ENCODE measurements around the gene POFUT1. TPM values are rescaled to one million over a fixed set of nuclear protein-coding genes. Genes with fewer than 3 reads are reported as not detected.
"Not testable (repeated sequence)": the region's sequence is repeated elsewhere in the genome, so short reads cannot be mapped to it uniquely, and the experiment has no call there.

Gene POFUT1
- total and polyA plus RNA-seq, 4 donors, result 10.6 to 35.2 (median 23.1) TPM

- no peaks in the 10 kb centered on the region for H3K36me3 ChIP-seq (ENCODE audit: control insufficient read depth in 1 of 2, insufficient read depth in 2 of 2, low read length in 1 of 2)
- H3K9me3 ChIP-seq (ENCODE audit: control insufficient read depth, low read length), result no peaks in the 10 kb centered on the region
- H3K4me1 ChIP-seq (ENCODE audit: control insufficient read depth in 1 of 2, insufficient read depth in 2 of 2, low read length in 2 of 2), result no peaks in the 10 kb centered on the region
- ATAC-seq (ENCODE audit: low FRiP score) (no peak), DNase-seq (peak in 1 of 2 donors; percentile 50)
- intact Hi-C loops (cut with DNase I), result no loop called here
- H3K4me3 ChIP-seq (ENCODE audit: low read length in 2 of 2), result no peak overlapping the region
- no peak overlapping the region for H3K27ac ChIP-seq (ENCODE audit: low read depth in 1 of 2, low read length in 2 of 2)
- WGBS, 2 donors, result 87 to 89% methylated on average over 6 of the region's 6 CpGs
- no peaks in the 10 kb centered on the region for H3K27me3 ChIP-seq (ENCODE audit: control insufficient read depth in 1 of 2, insufficient read depth in 2 of 2, low read length in 1 of 2)
Measured at GRCh38 chr20:32244150-32244823, 36.6 kb downstream of the POFUT1 start.

- DNase-seq (peak in 1 of 2 donors; percentile 1), ATAC-seq (ENCODE audit: low FRiP score) (no peak)
- intact Hi-C loops (cut with DNase I), result no loop called here
- H3K4me3 ChIP-seq (ENCODE audit: low read length in 2 of 2), result no peak overlapping the region
- H3K36me3 ChIP-seq (ENCODE audit: control insufficient read depth in 1 of 2, insufficient read depth in 2 of 2, low read length in 1 of 2), result no peaks in the 10 kb centered on the region
- H3K27ac ChIP-seq (ENCODE audit: low read depth in 1 of 2, low read length in 2 of 2), result no peak overlapping the region
- no peaks in the 10 kb centered on the region for H3K4me1 ChIP-seq (ENCODE audit: control insufficient read depth in 1 of 2, insufficient read depth in 2 of 2, low read length in 2 of 2)
- WGBS, 2 donors, result 86 to 90% methylated on average over 4 of the region's 4 CpGs
- no peaks in the 10 kb centered on the region for H3K9me3 ChIP-seq (ENCODE audit: control insufficient read depth, low read length)
- H3K27me3 ChIP-seq (ENCODE audit: control insufficient read depth in 1 of 2, insufficient read depth in 2 of 2, low read length in 1 of 2), result no peaks in the 10 kb centered on the region
Measured at GRCh38 chr20:32244959-32245358, 37.3 kb downstream of the POFUT1 start.

- H3K9me3 ChIP-seq (ENCODE audit: control insufficient read depth, low read length); DNase-seq; intact Hi-C loops (cut with DNase I); H3K27me3 ChIP-seq (ENCODE audit: control insufficient read depth in 1 of 2, insufficient read depth in 2 of 2, low read length in 1 of 2); H3K4me3 ChIP-seq (ENCODE audit: low read length in 2 of 2); H3K4me1 ChIP-seq (ENCODE audit: control insufficient read depth in 1 of 2, insufficient read depth in 2 of 2, low read length in 2 of 2); ATAC-seq (ENCODE audit: low FRiP score); H3K36me3 ChIP-seq (ENCODE audit: control insufficient read depth in 1 of 2, insufficient read depth in 2 of 2, low read length in 1 of 2); H3K27ac ChIP-seq (ENCODE audit: low read depth in 1 of 2, low read length in 2 of 2): not testable (repeated sequence)
- 92 to 93% methylated on average over 5 of the region's 5 CpGs for WGBS, 2 donors
Measured at GRCh38 chr20:32246208-32246607, 38.5 kb downstream of the POFUT1 start.

GRCh38 chr20:32248043-32248442, 40.4 kb downstream of the POFUT1 start:
- Histone ChIP-seq H3K4me3 (ENCODE audit: low read length in 2 of 2) (no peak overlapping the region), H3K27ac (ENCODE audit: low read depth in 1 of 2, low read length in 2 of 2) (no peak overlapping the region), H3K9me3 (ENCODE audit: control insufficient read depth, low read length) (no peaks in the 10 kb centered on the region), H3K36me3 (ENCODE audit: control insufficient read depth in 1 of 2, insufficient read depth in 2 of 2, low read length in 1 of 2) (no peaks in the 10 kb centered on the region), H3K4me1 (ENCODE audit: control insufficient read depth in 1 of 2, insufficient read depth in 2 of 2, low read length in 2 of 2) (no peaks in the 10 kb centered on the region), H3K27me3 (ENCODE audit: control insufficient read depth in 1 of 2, insufficient read depth in 2 of 2, low read length in 1 of 2) (no peaks in the 10 kb centered on the region)
- 81 to 84% methylated on average over 5 of the region's 5 CpGs for WGBS, 2 donors
- DNase-seq, result peak in 1 of 2 donors; percentile 14
- ATAC-seq (ENCODE audit: low FRiP score), result no peak
- intact Hi-C loops (cut with DNase I), result no loop called here

GRCh38 chr20:32249030-32249738, 41.5 kb downstream of the POFUT1 start:
- 85 to 89% methylated on average over 9 of the region's 9 CpGs for WGBS, 2 donors
- Histone ChIP-seq H3K9me3 (ENCODE audit: control insufficient read depth, low read length) (peaks cover 2% of the 10 kb centered on the region), H3K4me1 (ENCODE audit: control insufficient read depth in 1 of 2, insufficient read depth in 2 of 2, low read length in 2 of 2) (no peaks in the 10 kb centered on the region), H3K4me3 (ENCODE audit: low read length in 2 of 2) (no peak overlapping the region), H3K36me3 (ENCODE audit: control insufficient read depth in 1 of 2, insufficient read depth in 2 of 2, low read length in 1 of 2) (no peaks in the 10 kb centered on the region), H3K27ac (ENCODE audit: low read depth in 1 of 2, low read length in 2 of 2) (no peak overlapping the region), H3K27me3 (ENCODE audit: control insufficient read depth in 1 of 2, insufficient read depth in 2 of 2, low read length in 1 of 2) (peaks cover 0 to 1% of the 10 kb centered on the region in 2 donors)
- ATAC-seq (ENCODE audit: low FRiP score), result no peak
- peak in 1 of 2 donors; percentile 3 for DNase-seq
- intact Hi-C loops (cut with DNase I), result no loop called here

- Histone ChIP-seq H3K4me1 (ENCODE audit: control insufficient read depth in 1 of 2, insufficient read depth in 2 of 2, low read length in 2 of 2) (no peaks in the 10 kb centered on the region), H3K9me3 (ENCODE audit: control insufficient read depth, low read length) (peaks cover 2% of the 10 kb centered on the region), H3K27ac (ENCODE audit: low read depth in 1 of 2, low read length in 2 of 2) (no peak overlapping the region), H3K4me3 (ENCODE audit: low read length in 2 of 2) (no peak overlapping the region), H3K36me3 (ENCODE audit: control insufficient read depth in 1 of 2, insufficient read depth in 2 of 2, low read length in 1 of 2) (no peaks in the 10 kb centered on the region), H3K27me3 (ENCODE audit: control insufficient read depth in 1 of 2, insufficient read depth in 2 of 2, low read length in 1 of 2) (peaks cover 0 to 1% of the 10 kb centered on the region in 2 donors)
- no peak for ATAC-seq (ENCODE audit: low FRiP score)
- intact Hi-C loops (cut with DNase I), result no loop called here
- 73 to 74% methylated on average over 3 of the region's 3 CpGs for WGBS, 2 donors
- peak in 1 of 2 donors; percentile 3 for DNase-seq
Measured at GRCh38 chr20:32251470-32251869, 43.8 kb downstream of the POFUT1 start.

- no peaks in the 10 kb centered on the region for H3K36me3 ChIP-seq (ENCODE audit: control insufficient read depth in 1 of 2, insufficient read depth in 2 of 2, low read length in 1 of 2)
- ATAC-seq (ENCODE audit: low FRiP score) (no peak), DNase-seq (no peak)
- H3K27me3 ChIP-seq (ENCODE audit: control insufficient read depth in 1 of 2, insufficient read depth in 2 of 2, low read length in 1 of 2), result peaks cover 0 to 1% of the 10 kb centered on the region in 2 donors
- intact Hi-C loops (cut with DNase I), result no loop called here
- 86 to 91% methylated on average over 6 of the region's 6 CpGs for WGBS, 2 donors
- H3K9me3 ChIP-seq (ENCODE audit: control insufficient read depth, low read length), result peaks cover 2% of the 10 kb centered on the region
- H3K27ac ChIP-seq (ENCODE audit: low read depth in 1 of 2, low read length in 2 of 2), result no peak overlapping the region
- no peak overlapping the region for H3K4me3 ChIP-seq (ENCODE audit: low read length in 2 of 2)
- no peaks in the 10 kb centered on the region for H3K4me1 ChIP-seq (ENCODE audit: control insufficient read depth in 1 of 2, insufficient read depth in 2 of 2, low read length in 2 of 2)
Measured at GRCh38 chr20:32252189-32252588, 44.5 kb downstream of the POFUT1 start.

- WGBS, 2 donors, result 93% methylated on average over 10 of the region's 10 CpGs
- DNase-seq, result peak in 1 of 2 donors; percentile 14
Measured at GRCh38 chr20:32260973-32261372, 53.3 kb downstream of the POFUT1 start.

GRCh38 chr20:32261644-32262043, 54.0 kb downstream of the POFUT1 start:
- WGBS, 2 donors, result 69 to 75% methylated on average over 2 of the region's 2 CpGs
- ATAC-seq (ENCODE audit: low FRiP score), result no peak

More at GRCh38 chr20:32260973-32261372, 53.3 kb downstream of the POFUT1 start:
- H3K36me3 ChIP-seq (ENCODE audit: control insufficient read depth in 1 of 2, insufficient read depth in 2 of 2, low read length in 1 of 2); H3K27ac ChIP-seq (ENCODE audit: low read depth in 1 of 2, low read length in 2 of 2); H3K9me3 ChIP-seq (ENCODE audit: control insufficient read depth, low read length); H3K27me3 ChIP-seq (ENCODE audit: control insufficient read depth in 1 of 2, insufficient read depth in 2 of 2, low read length in 1 of 2); H3K4me3 ChIP-seq (ENCODE audit: low read length in 2 of 2); H3K4me1 ChIP-seq (ENCODE audit: control insufficient read depth in 1 of 2, insufficient read depth in 2 of 2, low read length in 2 of 2); intact Hi-C loops (cut with DNase I); ATAC-seq (ENCODE audit: low FRiP score): not testable (repeated sequence)

More at GRCh38 chr20:32261644-32262043, 54.0 kb downstream of the POFUT1 start:
- DNase-seq, result peak in 1 of 2 donors; percentile 2
- H3K9me3 ChIP-seq (ENCODE audit: control insufficient read depth, low read length), result no peaks in the 10 kb centered on the region
- intact Hi-C loops (cut with DNase I), result no loop called here
- no peaks in the 10 kb centered on the region for H3K36me3 ChIP-seq (ENCODE audit: control insufficient read depth in 1 of 2, insufficient read depth in 2 of 2, low read length in 1 of 2)
- no peak overlapping the region for H3K4me3 ChIP-seq (ENCODE audit: low read length in 2 of 2)
- no peak overlapping the region for H3K27ac ChIP-seq (ENCODE audit: low read depth in 1 of 2, low read length in 2 of 2)
- no peaks in the 10 kb centered on the region for H3K27me3 ChIP-seq (ENCODE audit: control insufficient read depth in 1 of 2, insufficient read depth in 2 of 2, low read length in 1 of 2)
- no peaks in the 10 kb centered on the region for H3K4me1 ChIP-seq (ENCODE audit: control insufficient read depth in 1 of 2, insufficient read depth in 2 of 2, low read length in 2 of 2)
